ENCODE measurements around the gene PDE1C. TPM values are rescaled to one million over a fixed set of nuclear protein-coding genes. Genes with fewer than 3 reads are reported as not detected.

The PDE1C gene
- total and polyA plus RNA-seq, 5 donors from 2014 or later, result not detected

DNA sequence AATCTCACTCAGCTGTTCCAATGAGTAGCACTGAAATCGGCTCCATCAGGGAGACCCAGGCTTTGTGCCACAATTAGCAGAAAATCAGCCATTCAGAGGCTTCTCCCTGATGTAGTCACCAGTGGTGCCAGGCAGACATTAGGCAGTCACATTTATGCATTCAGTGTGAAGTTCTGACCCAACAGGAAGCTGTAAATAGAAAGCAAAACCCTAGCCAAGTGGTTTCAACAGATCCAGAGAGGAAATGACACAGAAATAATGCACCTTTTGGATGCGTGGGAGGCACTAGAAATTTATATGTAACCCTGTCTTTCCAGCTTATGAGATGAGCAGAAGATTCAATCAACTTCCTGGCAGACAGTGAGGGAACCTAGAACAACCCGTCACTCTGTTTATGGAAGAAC, 186.4 kb downstream of the PDE1C start:
- no peaks in the 10 kb centered on the region for H3K4me1 ChIP-seq (ENCODE audit: control insufficient read depth, insufficient read depth, low read length, poor library complexity, severe bottlenecking)
- no peak overlapping the region for H3K27ac ChIP-seq (ENCODE audit: insufficient read depth, low read length, poor library complexity, severe bottlenecking)
- Mint-ChIP-seq H3K4me1 (no peaks in the 10 kb centered on the region), H3K9me3 (peaks cover 2 to 9% (median 4%) of the 10 kb centered on the region in 7 donors), H3K36me3 (no peaks in the 10 kb centered on the region), H3K4me3 (no peak overlapping the region), H3K27me3 (no peaks in the 10 kb centered on the region), H3K27ac (no peak overlapping the region)
- H3K9me3 ChIP-seq (ENCODE audit: control insufficient read depth in 2 of 2, low read length in 2 of 2), result peaks cover 0 to 4% of the 10 kb centered on the region in 2 experiments
- no peaks in the 10 kb centered on the region for H3K36me3 ChIP-seq (ENCODE audit: control insufficient read depth, insufficient read depth, low read length)
- DNase-seq (no peak), ATAC-seq (ENCODE audit: low read depth in 2 of 2) (no peak)
- H3K4me3 ChIP-seq (ENCODE audit: low read depth, low read length), result no peak overlapping the region
- no peaks in the 10 kb centered on the region for H3K27me3 ChIP-seq (ENCODE audit: control insufficient read depth, insufficient read depth, low read length)

DNA sequence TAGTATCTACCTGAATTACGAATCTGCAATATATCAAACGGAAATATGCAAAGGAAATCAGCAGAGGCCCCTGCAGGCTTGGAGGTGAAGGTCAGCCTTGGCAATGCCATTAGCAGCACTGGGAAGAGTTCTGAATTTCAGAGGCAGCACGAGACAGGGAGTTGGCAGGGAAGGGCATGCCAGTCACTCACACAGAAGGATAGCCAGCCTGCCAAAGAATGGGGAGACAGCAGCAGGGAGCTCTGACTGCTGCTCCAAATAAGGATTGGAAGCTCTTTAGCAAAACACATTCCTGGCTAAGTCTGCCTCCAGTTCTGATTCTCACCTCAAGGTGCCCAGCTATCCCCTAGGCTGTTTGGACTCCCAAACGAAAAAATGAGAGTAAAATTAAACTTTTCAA, 188.0 kb downstream of the PDE1C start:
- Histone ChIP-seq H3K27me3 (ENCODE audit: control insufficient read depth, insufficient read depth, low read length) (no peaks in the 10 kb centered on the region), H3K27ac (ENCODE audit: insufficient read depth, low read length, poor library complexity, severe bottlenecking) (no peak overlapping the region), H3K36me3 (ENCODE audit: control insufficient read depth, insufficient read depth, low read length) (no peaks in the 10 kb centered on the region), H3K4me1 (ENCODE audit: control insufficient read depth, insufficient read depth, low read length, poor library complexity, severe bottlenecking) (no peaks in the 10 kb centered on the region), H3K9me3 (ENCODE audit: control insufficient read depth in 2 of 2, low read length in 2 of 2) (peaks cover 0 to 4% of the 10 kb centered on the region in 2 experiments), H3K4me3 (ENCODE audit: low read depth, low read length) (no peak overlapping the region)
- Mint-ChIP-seq H3K27me3 (no peaks in the 10 kb centered on the region), H3K4me3 (no peak overlapping the region), H3K36me3 (no peaks in the 10 kb centered on the region), H3K4me1 (no peaks in the 10 kb centered on the region), H3K27ac (no peak overlapping the region), H3K9me3 (peaks cover 0 to 9% (median 5%) of the 10 kb centered on the region in 7 donors)
- no peak for ATAC-seq (ENCODE audit: low read depth in 2 of 2)
- no peak for DNase-seq

DNA sequence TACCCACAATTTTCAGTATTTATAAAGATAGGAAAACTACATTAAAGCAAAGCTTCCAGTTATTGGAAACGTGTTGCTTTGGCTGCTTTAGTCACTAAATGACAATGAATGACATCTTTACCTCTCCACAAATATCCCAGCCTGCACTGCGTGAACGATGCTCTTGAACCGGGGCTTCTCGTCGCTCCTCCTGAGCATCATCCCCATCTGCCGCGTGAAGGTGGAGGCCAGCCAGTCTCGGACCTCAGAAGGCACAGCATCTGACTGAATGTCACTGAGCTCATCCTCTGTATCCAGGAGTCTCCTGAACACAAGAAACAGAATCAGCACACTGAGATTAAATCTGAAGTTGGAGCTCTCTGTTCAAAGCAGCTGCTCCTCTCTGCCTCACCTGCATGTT, 191.3 kb downstream of the PDE1C start:
- H3K4me3 Mint-ChIP-seq, result no peak overlapping the region
- no peaks in the 10 kb centered on the region for H3K27me3 ChIP-seq (ENCODE audit: control insufficient read depth, insufficient read depth, low read length)
- H3K4me1 Mint-ChIP-seq, result no peaks in the 10 kb centered on the region
- ATAC-seq (ENCODE audit: low read depth in 2 of 2), result no peak
- no peaks in the 10 kb centered on the region for H3K36me3 Mint-ChIP-seq
- H3K27ac ChIP-seq (ENCODE audit: insufficient read depth, low read length, poor library complexity, severe bottlenecking), result no peak overlapping the region
- no peaks in the 10 kb centered on the region for H3K9me3 ChIP-seq (ENCODE audit: control insufficient read depth in 2 of 2, low read length in 2 of 2)
- H3K9me3 Mint-ChIP-seq, result peaks cover 0 to 7% (median 0%) of the 10 kb centered on the region in 7 donors
- no peaks in the 10 kb centered on the region for H3K27me3 Mint-ChIP-seq
- no peak overlapping the region for H3K27ac Mint-ChIP-seq
- H3K4me1 ChIP-seq (ENCODE audit: control insufficient read depth, insufficient read depth, low read length, poor library complexity, severe bottlenecking), result no peaks in the 10 kb centered on the region
- DNase-seq, result no peak
- no peak overlapping the region for H3K4me3 ChIP-seq (ENCODE audit: low read depth, low read length)
- H3K36me3 ChIP-seq (ENCODE audit: control insufficient read depth, insufficient read depth, low read length), result no peaks in the 10 kb centered on the region

DNA sequence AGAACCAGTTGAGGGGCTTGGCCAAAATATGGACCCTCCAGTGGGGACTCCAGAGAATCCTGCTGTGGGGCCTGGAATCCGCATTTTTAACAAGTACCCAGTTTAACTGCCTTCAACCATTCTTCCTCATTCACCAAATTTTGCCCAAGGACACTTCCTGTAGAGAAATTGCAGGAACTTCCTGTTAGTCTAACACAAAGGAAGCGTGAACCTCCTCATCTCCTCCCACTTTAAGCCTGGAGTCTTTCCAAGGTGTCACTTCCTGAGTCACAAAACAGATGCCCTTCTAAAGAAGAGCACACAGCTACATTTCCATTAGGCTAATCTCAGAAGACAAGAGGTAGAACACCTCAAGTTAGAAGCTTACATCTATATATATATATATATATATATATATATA, 194.8 kb downstream of the PDE1C start:
- H3K4me1 Mint-ChIP-seq, result no peaks in the 10 kb centered on the region
- no peak overlapping the region for H3K4me3 ChIP-seq (ENCODE audit: low read depth, low read length)
- ATAC-seq (ENCODE audit: low read depth in 2 of 2), result no peak
- no peak for DNase-seq
- H3K36me3 ChIP-seq (ENCODE audit: control insufficient read depth, insufficient read depth, low read length), result no peaks in the 10 kb centered on the region
- H3K27ac ChIP-seq (ENCODE audit: insufficient read depth, low read length, poor library complexity, severe bottlenecking), result no peak overlapping the region
- no peaks in the 10 kb centered on the region for H3K36me3 Mint-ChIP-seq
- H3K4me1 ChIP-seq (ENCODE audit: control insufficient read depth, insufficient read depth, low read length, poor library complexity, severe bottlenecking), result no peaks in the 10 kb centered on the region
- peaks cover 0 to 7% (median 3%) of the 10 kb centered on the region in 7 donors for H3K9me3 Mint-ChIP-seq
- no peak overlapping the region for H3K27ac Mint-ChIP-seq
- no peaks in the 10 kb centered on the region for H3K27me3 Mint-ChIP-seq
- no peak overlapping the region for H3K4me3 Mint-ChIP-seq
- H3K27me3 ChIP-seq (ENCODE audit: control insufficient read depth, insufficient read depth, low read length), result no peaks in the 10 kb centered on the region
- H3K9me3 ChIP-seq (ENCODE audit: control insufficient read depth in 2 of 2, low read length in 2 of 2), result no peaks in the 10 kb centered on the region

DNA sequence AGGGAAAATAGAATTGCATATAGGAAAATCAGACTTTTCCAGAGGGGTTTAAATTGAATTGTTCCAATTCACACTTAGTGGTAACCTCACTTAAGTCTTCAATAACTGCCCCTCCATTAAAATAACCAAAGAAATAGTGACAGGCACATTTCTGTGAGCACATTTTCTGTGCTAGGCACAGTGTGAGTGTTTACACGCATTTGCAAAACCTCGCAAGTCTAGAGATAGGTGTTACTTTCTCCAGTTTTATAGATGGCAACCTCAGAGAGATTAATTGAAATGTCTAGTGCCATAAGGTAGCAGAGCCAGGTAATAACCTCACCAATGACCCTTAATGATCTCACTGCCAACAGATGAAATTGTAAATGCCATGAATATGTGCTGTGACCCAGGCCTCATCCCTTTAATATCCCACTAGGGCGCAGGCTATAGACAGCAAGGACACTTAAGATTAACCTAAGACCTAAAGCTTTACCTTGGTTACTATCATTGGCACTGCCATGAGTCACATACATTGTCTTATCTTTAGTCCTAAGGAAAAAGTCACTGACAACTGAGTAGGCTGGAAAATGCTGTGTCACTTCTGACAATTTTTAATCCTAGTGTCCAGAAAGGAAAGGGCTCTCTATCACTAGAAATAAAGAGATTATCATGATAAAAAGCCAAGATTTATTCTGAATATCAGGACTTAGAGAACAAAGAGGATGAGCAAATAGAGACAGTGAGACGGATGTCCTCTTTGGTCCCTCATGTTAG, 195.4 kb downstream of the PDE1C start:
- H3K27ac ChIP-seq (ENCODE audit: insufficient read depth, low read length, poor library complexity, severe bottlenecking), result no peak overlapping the region
- ATAC-seq (ENCODE audit: low read depth in 2 of 2) (no peak), DNase-seq (no peak)
- no peaks in the 10 kb centered on the region for H3K27me3 Mint-ChIP-seq
- no peaks in the 10 kb centered on the region for H3K9me3 ChIP-seq (ENCODE audit: control insufficient read depth in 2 of 2, low read length in 2 of 2)
- H3K4me1 Mint-ChIP-seq, result no peaks in the 10 kb centered on the region
- no peak overlapping the region for H3K27ac Mint-ChIP-seq
- no peak overlapping the region for H3K4me3 ChIP-seq (ENCODE audit: low read depth, low read length)
- H3K9me3 Mint-ChIP-seq, result peaks cover 1 to 7% (median 3%) of the 10 kb centered on the region in 7 donors
- no peaks in the 10 kb centered on the region for H3K36me3 Mint-ChIP-seq
- H3K27me3 ChIP-seq (ENCODE audit: control insufficient read depth, insufficient read depth, low read length), result no peaks in the 10 kb centered on the region
- H3K4me1 ChIP-seq (ENCODE audit: control insufficient read depth, insufficient read depth, low read length, poor library complexity, severe bottlenecking), result no peaks in the 10 kb centered on the region
- H3K4me3 Mint-ChIP-seq, result no peak overlapping the region
- H3K36me3 ChIP-seq (ENCODE audit: control insufficient read depth, insufficient read depth, low read length), result no peaks in the 10 kb centered on the region

DNA sequence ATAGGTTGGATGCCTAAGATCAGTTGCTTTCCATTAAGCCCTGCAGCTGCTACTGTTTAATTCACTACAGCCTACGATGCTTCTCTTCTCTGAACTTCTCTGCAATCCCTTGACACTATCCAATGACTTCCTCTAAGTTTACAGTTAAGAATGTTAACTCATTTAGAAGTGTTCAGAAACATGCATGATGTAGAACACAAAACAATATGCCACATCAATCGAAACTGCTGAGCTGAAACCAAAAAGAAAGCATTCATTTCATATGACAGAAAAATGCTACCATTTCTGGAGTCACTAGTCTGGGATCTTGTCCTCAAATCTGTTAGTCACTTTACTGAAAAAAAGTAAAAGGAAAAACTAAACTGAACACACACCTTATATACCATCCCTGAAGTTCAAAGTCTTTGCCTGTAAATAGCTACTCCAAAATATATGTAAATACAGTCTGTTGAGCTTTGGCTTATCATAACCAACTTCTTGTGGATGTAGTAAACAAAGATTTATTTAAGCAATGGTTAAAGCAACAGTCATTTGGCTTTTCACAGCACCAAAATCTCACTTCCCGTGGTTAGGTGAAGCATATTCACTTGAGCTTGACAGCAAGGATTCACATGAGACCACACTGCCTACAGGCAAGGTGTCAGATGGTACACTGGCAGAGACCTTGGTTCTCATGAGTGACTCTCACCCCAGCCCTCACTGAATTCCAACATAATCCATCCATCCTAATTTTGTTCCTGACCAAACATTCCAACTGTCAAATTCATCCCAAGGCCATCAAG, 196.2 kb downstream of the PDE1C start:
- H3K36me3 ChIP-seq (ENCODE audit: control insufficient read depth, insufficient read depth, low read length), result no peaks in the 10 kb centered on the region
- no peak overlapping the region for H3K4me3 Mint-ChIP-seq
- no peaks in the 10 kb centered on the region for H3K4me1 Mint-ChIP-seq
- H3K9me3 Mint-ChIP-seq, result peaks cover 1 to 14% (median 3%) of the 10 kb centered on the region in 7 donors
- no peak overlapping the region for H3K27ac ChIP-seq (ENCODE audit: insufficient read depth, low read length, poor library complexity, severe bottlenecking)
- no peaks in the 10 kb centered on the region for H3K9me3 ChIP-seq (ENCODE audit: control insufficient read depth in 2 of 2, low read length in 2 of 2)
- ATAC-seq (ENCODE audit: low read depth in 2 of 2) (no peak), DNase-seq (no peak)
- H3K4me3 ChIP-seq (ENCODE audit: low read depth, low read length), result no peak overlapping the region
- H3K36me3 Mint-ChIP-seq, result no peaks in the 10 kb centered on the region
- H3K27me3 Mint-ChIP-seq, result no peaks in the 10 kb centered on the region
- H3K27ac Mint-ChIP-seq, result no peak overlapping the region
- no peaks in the 10 kb centered on the region for H3K27me3 ChIP-seq (ENCODE audit: control insufficient read depth, insufficient read depth, low read length)
- no peaks in the 10 kb centered on the region for H3K4me1 ChIP-seq (ENCODE audit: control insufficient read depth, insufficient read depth, low read length, poor library complexity, severe bottlenecking)

DNA sequence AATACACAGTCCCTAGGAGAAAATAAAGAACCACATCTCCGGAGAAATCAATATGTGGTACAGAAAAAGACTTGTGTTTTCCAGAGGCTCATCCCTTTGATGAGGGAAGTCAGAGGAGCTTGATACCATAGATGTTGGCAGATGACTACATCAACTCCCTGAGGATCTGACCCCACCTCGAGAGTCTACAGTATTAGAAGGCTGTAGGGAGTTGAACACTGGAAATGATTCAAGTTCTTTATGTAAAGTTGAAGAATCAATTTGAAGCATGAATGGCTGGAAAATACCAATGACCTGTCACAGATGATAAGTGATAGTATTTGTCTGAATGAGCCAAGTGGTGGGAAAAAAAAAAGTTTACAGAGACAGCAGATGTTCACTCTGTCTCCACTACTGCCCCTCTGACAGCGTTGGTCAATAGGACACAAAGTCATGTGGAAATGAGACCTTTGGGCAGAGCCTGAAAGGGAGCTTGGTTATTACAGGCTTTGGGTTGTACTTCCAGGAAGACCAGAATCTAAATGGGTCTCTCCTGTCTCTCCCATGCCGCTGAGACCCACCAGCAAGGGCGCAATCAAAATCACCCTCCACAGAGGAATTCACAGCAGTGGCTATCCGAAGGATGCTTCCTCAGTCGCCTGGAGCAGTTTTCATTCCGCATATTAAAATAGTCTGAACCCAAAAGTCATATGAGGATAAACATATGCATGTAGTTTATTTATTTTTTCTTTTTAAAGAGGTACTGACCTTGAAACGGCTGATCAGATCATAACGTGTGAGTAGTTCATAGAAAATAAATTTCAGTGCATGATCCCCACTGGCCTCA, 197.4 kb downstream of the PDE1C start:
- no peaks in the 10 kb centered on the region for H3K27me3 ChIP-seq (ENCODE audit: control insufficient read depth, insufficient read depth, low read length)
- no peak overlapping the region for H3K4me3 ChIP-seq (ENCODE audit: low read depth, low read length)
- ATAC-seq (ENCODE audit: low read depth in 2 of 2), result no peak
- H3K9me3 Mint-ChIP-seq, result peaks cover 3 to 24% (median 8%) of the 10 kb centered on the region in 7 donors
- H3K4me1 ChIP-seq (ENCODE audit: control insufficient read depth, insufficient read depth, low read length, poor library complexity, severe bottlenecking), result no peaks in the 10 kb centered on the region
- H3K4me3 Mint-ChIP-seq, result no peak overlapping the region
- DNase-seq, result no peak
- no peaks in the 10 kb centered on the region for H3K36me3 Mint-ChIP-seq
- H3K27me3 Mint-ChIP-seq, result no peaks in the 10 kb centered on the region
- H3K9me3 ChIP-seq (ENCODE audit: control insufficient read depth in 2 of 2, low read length in 2 of 2), result no peaks in the 10 kb centered on the region
- no peak overlapping the region for H3K27ac Mint-ChIP-seq
- H3K4me1 Mint-ChIP-seq, result no peaks in the 10 kb centered on the region
- H3K36me3 ChIP-seq (ENCODE audit: control insufficient read depth, insufficient read depth, low read length), result no peaks in the 10 kb centered on the region
- no peak overlapping the region for H3K27ac ChIP-seq (ENCODE audit: insufficient read depth, low read length, poor library complexity, severe bottlenecking)

All from CD4-positive, CD25-positive, alpha-beta regulatory T cell (primary cell).